ENCODE measurements around the gene EEF1AKMT4. TPM values are rescaled to one million over a fixed set of nuclear protein-coding genes. Genes with fewer than 3 reads are reported as not detected.

The EEF1AKMT4 gene
- total RNA-seq, 1 experiment from 2014 or later: 8.1 TPM

- no peak overlapping the region for H4K8ac ChIP-seq (replicated peaks; ENCODE audit: insufficient read length, low read depth, low read length)
- no peak overlapping the region for H3K4ac ChIP-seq (ENCODE audit: low read depth, low read length)
Measured at GRCh38 chr3:184257083-184257915, 7.8 kb downstream of the EEF1AKMT4 start.

More at GRCh38 chr3:184257083-184257915, 7.8 kb downstream of the EEF1AKMT4 start:
- Mint-ChIP-seq H3K4me3 (no peak overlapping the region), H3K4me1 (peaks cover 14 to 16% of the 10 kb centered on the region in 2 experiments), H3K9me3 (no peaks in the 10 kb centered on the region), H3K27me3 (ENCODE audit: low read depth) (peaks cover 43% of the 10 kb centered on the region), H3K27ac (no peak overlapping the region; a peak in 1 of 7 replicates), H3K36me3 (ENCODE audit: insufficient read depth in 1 of 3, low read depth in 3 of 3) (peaks cover 0 to 8% (median 0%) of the 10 kb centered on the region in 3 experiments; a peak in 2 of 7 replicates)
- Histone ChIP-seq H4K91ac (ENCODE audit: insufficient read length, low read depth, low read length) (no peak overlapping the region), H3K27me3 (ENCODE audit: insufficient read depth, low read length) (peaks cover 10% of the 10 kb centered on the region; the same call in 1 of the 2 replicates), H3K18ac (ENCODE audit: insufficient read length, low read depth, low read length) (no peak overlapping the region), H3K23me2 (ENCODE audit: insufficient read length, low read depth, low read length, poor library complexity, severe bottlenecking) (peaks cover 17% of the 10 kb centered on the region), H2BK15ac (ENCODE audit: low read depth, low read length) (no peak overlapping the region), H3T11ph (ENCODE audit: low read length) (no peak overlapping the region), H2BK12ac (ENCODE audit: insufficient read length, low read depth, low read length) (no peak overlapping the region), H3K79me1 (ENCODE audit: insufficient read depth, low read depth, low read length, poor library complexity, severe bottlenecking) (no peaks in the 10 kb centered on the region), H2BK120ac (ENCODE audit: low read depth, low read length, poor library complexity, severe bottlenecking) (no peak overlapping the region), H3K79me2 (ENCODE audit: insufficient read depth, low read length) (no peaks in the 10 kb centered on the region), H3K23ac (ENCODE audit: insufficient read length, low read depth, low read length) (no peak overlapping the region), H3K9me3 (ENCODE audit: control insufficient read depth, low read depth, low read length) (no peaks in the 10 kb centered on the region), H2AFZ (ENCODE audit: low read length) (no peak overlapping the region), H3K4me1 (ENCODE audit: insufficient read depth, low read length) (no peaks in the 10 kb centered on the region), H2BK20ac (ENCODE audit: low read depth, low read length, poor library complexity, severe bottlenecking) (no peak overlapping the region), H4K5ac (ENCODE audit: insufficient read length, low read depth, low read length) (no peak overlapping the region), H3K4me2 (ENCODE audit: insufficient read depth, insufficient read length, low read length) (no peak overlapping the region), H3K14ac (ENCODE audit: insufficient read depth, low read length) (no peak overlapping the region), H2BK5ac (ENCODE audit: insufficient read length, low read length) (no peak overlapping the region), H2AK5ac (ENCODE audit: insufficient read length, low read length) (no peak overlapping the region), H3K9ac (ENCODE audit: extremely low read depth, insufficient read length, low read length) (no peak overlapping the region), H3K56ac (ENCODE audit: insufficient read length, low read depth, low read length) (no peak overlapping the region), H4K20me1 (ENCODE audit: control insufficient read depth, insufficient read depth, insufficient read length) (no peaks in the 10 kb centered on the region), H3K27ac (ENCODE audit: insufficient read length, low read depth, low read length) (no peak overlapping the region)
- WGBS (ENCODE audit: extremely low coverage, insufficient read length, low lambda C conversion rate): no CpG with 5 or more reads among the region's 23 CpGs
- TF ChIP-seq, protein P1, sequence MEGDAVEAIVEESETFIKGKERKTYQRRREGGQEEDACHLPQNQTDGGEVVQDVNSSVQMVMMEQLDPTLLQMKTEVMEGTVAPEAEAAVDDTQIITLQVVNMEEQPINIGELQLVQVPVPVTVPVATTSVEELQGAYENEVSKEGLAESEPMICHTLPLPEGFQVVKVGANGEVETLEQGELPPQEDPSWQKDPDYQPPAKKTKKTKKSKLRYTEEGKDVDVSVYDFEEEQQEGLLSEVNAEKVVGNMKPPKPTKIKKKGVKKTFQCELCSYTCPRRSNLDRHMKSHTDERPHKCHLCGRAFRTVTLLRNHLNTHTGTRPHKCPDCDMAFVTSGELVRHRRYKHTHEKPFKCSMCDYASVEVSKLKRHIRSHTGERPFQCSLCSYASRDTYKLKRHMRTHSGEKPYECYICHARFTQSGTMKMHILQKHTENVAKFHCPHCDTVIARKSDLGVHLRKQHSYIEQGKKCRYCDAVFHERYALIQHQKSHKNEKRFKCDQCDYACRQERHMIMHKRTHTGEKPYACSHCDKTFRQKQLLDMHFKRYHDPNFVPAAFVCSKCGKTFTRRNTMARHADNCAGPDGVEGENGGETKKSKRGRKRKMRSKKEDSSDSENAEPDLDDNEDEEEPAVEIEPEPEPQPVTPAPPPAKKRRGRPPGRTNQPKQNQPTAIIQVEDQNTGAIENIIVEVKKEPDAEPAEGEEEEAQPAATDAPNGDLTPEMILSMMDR (conservative IDR thresholded peaks at IDR 0.05): no peak
- DNase-seq: no peak
